CD4-positive, alpha-beta T cell treated with Interleukin-2 at 100 ng/mL for 4 hours (primary cell): ENCODE results near the gene SERPING1.

Experiments
- DNase-seq: peaks from one replicate; pipeline ENCODE4 v3.0.0-alpha.2; 2020; ENCODE audit warnings: low spot score

The SERPING1 gene

DNA sequence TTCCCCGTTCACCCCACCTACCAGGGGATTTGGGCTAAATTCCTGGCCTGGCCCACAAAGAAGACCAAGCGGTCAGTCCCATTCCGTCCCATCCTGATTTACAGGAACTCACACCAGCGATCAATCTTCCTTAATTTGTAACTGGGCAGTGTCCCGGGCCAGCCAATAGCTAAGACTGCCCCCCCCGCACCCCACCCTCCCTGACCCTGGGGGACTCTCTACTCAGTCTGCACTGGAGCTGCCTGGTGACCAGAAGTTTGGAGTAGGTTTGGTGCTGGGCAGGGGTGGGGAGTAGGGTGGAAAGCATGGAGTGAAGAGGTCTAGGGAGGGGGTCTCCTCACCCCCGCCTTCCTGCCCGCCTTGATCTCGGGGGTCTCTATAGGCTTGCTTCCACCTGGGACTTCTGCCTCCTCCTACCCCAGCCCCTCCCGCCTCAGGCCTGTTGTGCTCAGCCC lies at the start of gene SERPING1:
Gene SERPING1, plus strand, starts transcription at position 225 of the 455 bp plus-strand sequence. CDS start 586 bp downstream, outside the sequence.
- DNase-seq: no peak

- peak; percentile 35 for DNase-seq
Observed at GRCh38 chr11:57547854-57548377, 49.6 kb upstream of the SERPING1 start.

- DNase-seq: no peak
Observed at GRCh38 chr11:57549983-57550382, 47.5 kb upstream of the SERPING1 start.

DNA sequence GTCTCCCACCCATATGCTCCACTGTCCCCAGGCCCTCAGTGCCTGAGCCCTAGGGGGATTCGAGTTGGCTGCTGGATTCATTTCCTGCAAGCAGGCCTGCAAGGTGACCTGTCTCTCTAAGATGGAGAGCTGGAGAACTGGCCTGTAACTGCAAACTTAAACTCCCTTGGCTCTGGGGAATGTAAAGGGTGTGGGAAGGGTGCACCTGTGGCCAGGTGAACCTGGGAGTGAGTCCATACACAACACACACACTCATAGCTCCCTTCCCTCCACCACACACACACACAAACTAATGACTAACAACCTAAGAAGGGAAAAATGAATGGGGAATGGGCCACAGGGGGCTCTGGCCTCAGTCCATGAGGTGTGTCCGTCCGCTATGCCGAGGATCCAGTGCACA lies 45.5 kb upstream of the SERPING1 start:
- no peak for DNase-seq

DNA sequence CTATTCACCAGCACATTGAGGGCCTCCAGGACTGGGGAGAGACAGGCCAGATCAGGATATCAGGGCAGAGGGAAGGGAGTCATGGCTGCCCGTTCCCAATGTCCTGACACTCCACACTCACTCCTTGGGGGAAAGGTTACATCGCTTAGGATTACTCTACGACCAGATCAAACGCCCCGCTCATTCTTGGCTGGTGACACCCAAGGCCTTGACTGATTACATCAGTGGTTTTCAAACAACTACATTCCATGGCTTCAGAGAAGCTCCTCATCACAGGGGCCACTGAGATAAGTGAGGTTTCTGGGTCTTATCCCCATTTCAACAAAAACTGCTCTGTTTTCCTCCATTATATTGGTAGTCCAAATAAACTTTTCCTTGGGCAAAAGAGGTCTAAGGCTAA lies 45.0 kb upstream of the SERPING1 start:
- DNase-seq: no peak

DNA sequence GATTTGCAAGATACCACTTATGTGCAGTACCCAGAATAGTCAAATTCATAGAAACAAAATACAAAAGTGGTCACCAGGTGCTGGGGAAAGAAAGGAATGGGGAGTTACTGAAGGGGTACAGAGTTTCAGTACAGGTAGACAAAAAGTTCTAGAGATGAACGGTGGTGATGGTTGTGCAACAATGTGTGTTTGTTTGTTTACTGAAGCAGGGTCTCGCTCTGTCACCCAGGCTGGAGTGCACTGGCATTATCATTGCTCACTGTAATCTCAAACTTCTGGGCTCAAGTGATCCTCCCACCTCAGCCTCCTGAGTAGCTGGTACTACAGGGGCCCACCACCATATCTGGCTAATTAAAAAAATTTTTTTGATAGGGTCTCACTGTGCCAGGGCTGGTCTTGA lies 42.1 kb upstream of the SERPING1 start:
- DNase-seq: no peak

DNA sequence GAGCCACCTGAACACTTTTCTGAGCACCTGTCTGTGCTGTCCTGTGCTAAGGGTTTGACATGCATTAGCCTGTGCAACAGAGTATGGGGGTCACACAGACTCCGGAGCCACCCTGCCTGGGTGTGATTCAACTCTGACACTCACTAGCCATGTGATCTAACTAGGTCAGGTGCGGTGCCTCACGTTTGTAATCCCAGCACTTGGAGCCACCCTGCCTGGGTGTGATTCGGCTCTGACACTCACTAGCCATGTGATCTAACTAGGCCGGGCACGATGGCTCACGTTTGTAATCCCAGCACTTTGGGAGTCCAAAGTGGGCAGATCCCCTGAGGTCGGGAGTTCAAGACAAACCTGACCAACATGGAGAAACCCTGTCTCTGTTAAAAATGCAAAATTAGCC lies 41.4 kb upstream of the SERPING1 start:
- DNase-seq: no peak

DNA sequence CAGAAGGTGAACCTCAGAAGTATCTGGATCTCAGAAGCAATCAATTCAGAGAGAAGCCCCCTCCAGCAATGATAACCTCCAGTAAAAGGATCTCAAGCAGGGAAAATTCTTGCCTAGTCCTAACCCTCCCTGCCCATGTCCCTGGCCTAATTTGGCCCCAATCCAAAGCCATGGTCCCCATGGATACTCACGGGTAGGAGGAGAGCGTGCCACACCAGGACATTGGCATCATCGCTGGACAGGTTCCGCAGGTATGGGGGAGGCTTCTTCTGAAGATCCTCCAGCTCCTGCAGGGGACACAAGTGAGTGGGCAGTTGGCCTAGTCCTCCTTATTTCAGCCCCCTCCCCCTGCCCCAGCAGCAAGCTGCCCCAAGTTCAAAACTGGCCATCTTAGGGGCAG lies 37.3 kb upstream of the SERPING1 start:
- no peak for DNase-seq

GRCh38 chr11:57562596-57562995 lies 34.9 kb upstream of the SERPING1 start:
- no peak for DNase-seq

GRCh38 chr11:57566005-57566904 lies 31.2 kb upstream of the SERPING1 start:
- DNase-seq: peak; percentile 57

DNA sequence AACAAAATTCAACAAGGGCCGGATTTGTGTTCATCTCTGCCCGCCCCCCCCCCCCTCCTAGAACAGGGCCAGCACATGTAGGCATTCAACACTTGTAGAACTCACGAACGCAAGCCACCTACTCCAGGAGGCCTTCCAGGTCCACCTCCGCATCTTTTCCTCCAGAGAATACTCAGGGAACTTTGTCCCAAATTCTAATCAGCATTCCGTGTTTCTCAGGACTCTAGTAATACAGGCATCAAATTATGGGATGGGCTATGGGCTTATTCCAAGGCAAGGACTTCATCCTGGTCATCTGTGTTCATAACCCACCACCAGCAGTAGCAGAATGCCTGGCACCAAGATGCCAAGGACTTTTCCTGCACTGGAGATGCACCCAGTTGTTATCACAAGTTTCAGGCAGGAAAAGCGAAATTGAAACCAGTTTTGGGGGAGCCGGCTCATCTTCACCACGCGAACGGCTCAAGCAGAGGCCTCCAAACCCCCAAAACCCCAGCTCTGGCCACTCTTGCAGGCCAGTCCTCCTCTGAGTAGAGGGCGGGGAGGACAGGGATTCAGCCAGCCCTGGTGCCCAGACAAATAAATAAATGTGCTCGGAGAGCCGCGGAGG lies 30.5 kb upstream of the SERPING1 start:
- DNase-seq: peak; percentile 36

- DNase-seq: peak; percentile 56
Observed at GRCh38 chr11:57567515-57568329, 29.8 kb upstream of the SERPING1 start, which contains the start of gene UBE2L6. UBE2L6 (minus strand) TSS chr11:57567672; CDS start chr11:57567611, 61 bp downstream.

GRCh38 chr11:57568330-57568766 lies 29.1 kb upstream of the SERPING1 start:
- DNase-seq: peak; percentile 90

DNA sequence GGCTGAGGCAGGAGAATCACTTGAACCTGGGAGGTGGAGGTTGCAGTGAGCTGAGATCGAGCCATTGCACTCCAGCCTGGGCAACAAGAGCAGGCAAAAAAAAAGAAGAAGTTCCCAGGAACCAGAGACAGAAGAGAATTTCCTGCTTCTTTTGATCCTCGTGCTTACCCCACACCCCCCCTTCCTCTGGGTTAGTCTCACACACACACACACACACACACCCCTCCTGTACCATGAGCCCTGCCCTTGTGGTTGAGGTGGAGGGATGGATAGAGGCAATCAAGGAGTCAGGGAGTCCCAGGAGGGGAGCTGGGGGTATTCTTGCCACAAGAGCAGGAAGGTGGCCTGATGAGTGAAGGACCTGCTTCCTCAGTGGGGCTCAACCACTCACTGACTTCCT lies 25.9 kb upstream of the SERPING1 start:
- DNase-seq: no peak

GRCh38 chr11:57574061-57574460 lies 23.4 kb upstream of the SERPING1 start:
- DNase-seq: no peak

GRCh38 chr11:57584341-57584740 lies 13.1 kb upstream of the SERPING1 start:
- DNase-seq: no peak

GRCh38 chr11:57585301-57585700 lies 12.2 kb upstream of the SERPING1 start:
- no peak for DNase-seq

DNA sequence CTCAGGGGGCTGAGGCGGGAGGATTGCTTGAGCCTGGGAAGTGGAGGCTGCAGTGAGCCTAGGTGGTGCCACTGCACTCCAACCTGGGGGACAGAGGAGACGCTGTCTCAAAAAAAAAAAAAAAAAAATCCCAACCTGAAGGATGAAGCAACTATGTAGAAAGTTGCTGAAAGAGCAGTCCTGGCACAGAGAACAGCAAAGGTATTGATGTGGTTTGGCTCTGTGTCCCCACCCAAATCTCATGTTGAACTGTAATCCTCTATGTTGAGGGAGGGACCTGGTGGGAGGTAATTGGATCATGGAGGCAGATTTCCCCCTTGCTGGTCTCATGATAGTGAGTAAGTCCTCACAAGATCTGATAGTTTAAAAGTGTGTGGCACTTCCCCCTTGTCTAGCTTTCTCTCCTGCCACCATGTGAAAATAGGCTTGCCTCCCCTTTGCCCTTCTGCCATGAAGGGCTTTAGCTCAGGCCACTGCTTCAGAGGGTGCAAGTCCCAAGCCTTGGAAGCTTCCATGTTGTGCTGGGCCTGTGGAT lies 10.7 kb upstream of the SERPING1 start:
- DNase-seq: no peak

DNA sequence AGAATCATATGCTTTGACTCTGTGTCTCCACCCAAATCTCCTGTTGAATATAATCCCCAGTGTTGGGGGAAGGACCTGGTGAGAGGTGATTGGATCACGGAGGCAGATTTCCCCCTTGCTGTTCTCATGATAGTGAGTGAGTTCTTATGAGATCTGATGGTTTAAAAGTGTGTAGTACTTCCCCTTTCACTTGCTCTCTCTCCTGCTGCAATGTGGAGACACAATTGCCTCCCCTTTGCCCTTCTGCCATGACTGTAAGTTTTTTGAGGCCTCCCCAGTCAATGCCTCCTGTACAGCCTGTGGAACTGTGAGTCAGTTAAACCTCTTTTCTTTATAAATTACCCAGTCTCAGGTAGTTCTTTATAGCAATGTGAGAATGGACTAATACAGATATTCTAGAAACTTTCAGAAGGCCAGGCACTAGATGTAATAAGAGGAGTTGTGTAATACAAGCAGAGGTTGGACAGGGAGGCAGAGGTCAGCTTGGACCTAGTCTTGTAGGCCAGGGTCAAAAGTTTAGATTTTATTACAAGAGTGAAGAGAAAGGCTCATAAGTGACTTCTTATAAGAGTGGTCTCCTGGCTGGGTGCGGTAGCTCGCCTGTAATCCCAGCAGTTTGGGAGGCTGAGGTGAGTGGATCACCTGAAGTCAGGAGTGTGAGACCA lies 9.3 kb upstream of the SERPING1 start:
- no peak for DNase-seq

DNA sequence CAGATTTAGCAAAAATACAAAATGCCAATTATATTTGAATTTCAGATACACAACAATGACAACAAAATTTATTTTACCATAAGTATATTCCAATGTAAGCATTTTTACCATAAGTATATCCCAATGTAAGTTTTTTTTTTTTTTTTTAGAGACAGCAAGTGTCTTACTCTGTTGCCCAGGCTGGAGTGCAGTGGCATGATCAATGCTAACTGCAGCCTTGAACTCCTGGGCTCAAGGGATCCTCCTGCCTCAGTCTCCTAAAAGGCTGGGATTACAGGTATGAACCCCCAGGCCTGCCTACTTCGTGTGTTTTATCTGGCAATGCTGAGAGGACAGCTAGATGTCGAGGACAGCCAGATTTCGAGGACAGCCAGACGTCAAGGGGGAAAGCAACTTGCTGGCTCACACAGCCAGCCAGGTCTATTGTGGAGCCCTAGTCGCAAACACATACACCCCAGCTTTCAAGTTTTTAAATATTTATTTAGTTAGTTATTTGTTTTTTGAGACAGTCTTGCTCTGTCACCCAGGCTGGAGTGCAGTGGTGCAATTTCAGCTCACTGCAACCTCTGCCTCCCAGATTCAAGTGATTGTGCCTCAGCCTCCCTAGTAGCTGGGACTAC lies 1.1 kb upstream of the SERPING1 start:
- no peak for DNase-seq
